ENCODE measurements around the gene SBSN.

SBSN gene

GRCh38 chr19:35528218-35529038 lies at the start of gene SBSN:
Gene SBSN, minus strand, starts transcription at chr19:35528311. Its CDS starts 30 bp downstream, at chr19:35528281.
- H3K9me3 ChIP-seq (replicated peaks in 1 of 11): no peaks in the 10 kb centered on the region
- H3K27ac ChIP-seq: no peak within 1 kb of the TSS
- no peak within 1 kb of the TSS for H3K4me3 ChIP-seq
- no peaks in the 10 kb centered on the region for H3K36me3 ChIP-seq
- no peak for TF ChIP-seq Cebpa-rat (IDR thresholded peaks at IDR 0.05)
- peak within 1 kb of the TSS in 2 of 11 experiments; percentile 24 to 29; a peak in 2 of 22 replicates for H3K9ac ChIP-seq
- H4K20me1 ChIP-seq: no peaks in the 10 kb centered on the region
- peaks cover 0 to 10% (median 4%) of the 10 kb centered on the region in 11 experiments; a peak in 12 of 22 replicates for H3K27me3 ChIP-seq
- peak within 1 kb of the TSS; percentile 24 to 71 (median 58); a peak in 21 of 22 replicates for H3K4me2 ChIP-seq
- H3K4me1 ChIP-seq: peaks cover 11 to 27% (median 20%) of the 10 kb centered on the region in 10 experiments

- H3K27ac ChIP-seq: no peak overlapping the region
- no peak for TF ChIP-seq Cebpa-rat (IDR thresholded peaks at IDR 0.05)
- H3K4me1 ChIP-seq: no peaks in the 10 kb centered on the region
- H3K4me2 ChIP-seq: no peak overlapping the region
- no peak overlapping the region for H3K4me3 ChIP-seq
- H3K36me3 ChIP-seq: no peaks in the 10 kb centered on the region
- H4K20me1 ChIP-seq: no peaks in the 10 kb centered on the region
- H3K9ac ChIP-seq: no peak overlapping the region
- peaks cover 15 to 23% (median 17%) of the 10 kb centered on the region in 11 experiments for H3K9me3 ChIP-seq (replicated peaks in 1 of 11)
- no peaks in the 10 kb centered on the region for H3K27me3 ChIP-seq
Observed at GRCh38 chr19:35571406-35571965, 43.4 kb upstream of the SBSN start.

GRCh38 chr19:35569281-35569781 lies 41.2 kb upstream of the SBSN start:
- Histone ChIP-seq H3K9ac (no peak overlapping the region), H3K27ac (no peak overlapping the region), H4K20me1 (no peaks in the 10 kb centered on the region), H3K9me3 (replicated peaks in 1 of 11) (peaks cover 0 to 5% (median 0%) of the 10 kb centered on the region in 11 experiments; a peak in 1 of 22 replicates), H3K36me3 (no peaks in the 10 kb centered on the region), H3K4me1 (no peaks in the 10 kb centered on the region), H3K4me3 (no peak overlapping the region), H3K4me2 (no peak overlapping the region), H3K27me3 (no peaks in the 10 kb centered on the region)
- no peak for TF ChIP-seq Cebpa-rat (IDR thresholded peaks at IDR 0.05)

GRCh38 chr19:35566738-35567137 lies 38.6 kb upstream of the SBSN start:
- H3K27me3 ChIP-seq: no peaks in the 10 kb centered on the region; a peak in 1 of 22 replicates
- H3K9me3 ChIP-seq (replicated peaks in 1 of 11): no peaks in the 10 kb centered on the region
- H3K4me1 ChIP-seq: no peaks in the 10 kb centered on the region
- no peak overlapping the region for H3K27ac ChIP-seq
- H4K20me1 ChIP-seq: no peaks in the 10 kb centered on the region
- H3K36me3 ChIP-seq: no peaks in the 10 kb centered on the region
- peak in 4 of 11 experiments; percentile 13 to 83 (median 44); a peak in 6 of 22 replicates for TF ChIP-seq Cebpa-rat (IDR thresholded peaks at IDR 0.05)
- H3K4me3 ChIP-seq: no peak overlapping the region
- no peak overlapping the region for H3K9ac ChIP-seq
- H3K4me2 ChIP-seq: no peak overlapping the region

GRCh38 chr19:35565016-35565856 lies 37.1 kb upstream of the SBSN start:
- no peak overlapping the region for H3K4me2 ChIP-seq
- H3K9me3 ChIP-seq (replicated peaks in 1 of 11): no peaks in the 10 kb centered on the region
- no peaks in the 10 kb centered on the region for H3K4me1 ChIP-seq
- no peak for TF ChIP-seq Cebpa-rat (IDR thresholded peaks at IDR 0.05)
- H3K36me3 ChIP-seq: no peaks in the 10 kb centered on the region
- no peak overlapping the region for H3K27ac ChIP-seq
- no peaks in the 10 kb centered on the region; a peak in 2 of 22 replicates for H3K27me3 ChIP-seq
- peaks cover 0 to 3% (median 0%) of the 10 kb centered on the region in 11 experiments; a peak in 1 of 22 replicates for H4K20me1 ChIP-seq
- no peak overlapping the region for H3K9ac ChIP-seq
- no peak overlapping the region for H3K4me3 ChIP-seq

- Histone ChIP-seq H3K4me2 (no peak within 1 kb of the TSS), H4K20me1 (peaks cover 0 to 17% (median 0%) of the 10 kb centered on the region in 11 experiments; a peak in 5 of 22 replicates), H3K4me1 (peaks cover 9 to 15% (median 14%) of the 10 kb centered on the region in 10 experiments), H3K27ac (no peak within 1 kb of the TSS), H3K9me3 (replicated peaks in 1 of 11) (no peaks in the 10 kb centered on the region), H3K9ac (no peak within 1 kb of the TSS), H3K36me3 (no peaks in the 10 kb centered on the region), H3K27me3 (peaks cover 0 to 5% (median 0%) of the 10 kb centered on the region in 11 experiments; a peak in 4 of 22 replicates), H3K4me3 (no peak within 1 kb of the TSS)
- TF ChIP-seq Cebpa-rat (IDR thresholded peaks at IDR 0.05): no peak
Observed at GRCh38 chr19:35563207-35563829, 35.2 kb upstream of the SBSN start, which contains the start of gene ATP4A. Gene ATP4A, minus strand, starts transcription at chr19:35563658. Its CDS starts 29 bp downstream, at chr19:35563629.

GRCh38 chr19:35562776-35563175 lies 34.7 kb upstream of the SBSN start:
- peaks cover 0 to 6% (median 0%) of the 10 kb centered on the region in 11 experiments; a peak in 4 of 22 replicates for H3K27me3 ChIP-seq
- H3K4me1 ChIP-seq: peaks cover 14 to 19% (median 17%) of the 10 kb centered on the region in 10 experiments
- no peak overlapping the region for H3K27ac ChIP-seq
- no peak overlapping the region for H3K9ac ChIP-seq
- no peak overlapping the region for H3K4me3 ChIP-seq
- no peak overlapping the region for H3K4me2 ChIP-seq
- H4K20me1 ChIP-seq: peaks cover 0 to 17% (median 0%) of the 10 kb centered on the region in 11 experiments; a peak in 5 of 22 replicates
- H3K9me3 ChIP-seq (replicated peaks in 1 of 11): no peaks in the 10 kb centered on the region
- no peak for TF ChIP-seq Cebpa-rat (IDR thresholded peaks at IDR 0.05)
- H3K36me3 ChIP-seq: no peaks in the 10 kb centered on the region

- TF ChIP-seq Cebpa-rat (IDR thresholded peaks at IDR 0.05): no peak
- H4K20me1 ChIP-seq: peaks cover 0 to 17% (median 0%) of the 10 kb centered on the region in 11 experiments; a peak in 5 of 22 replicates
- H3K27ac ChIP-seq: no peak overlapping the region
- no peaks in the 10 kb centered on the region for H3K9me3 ChIP-seq (replicated peaks in 1 of 11)
- H3K4me3 ChIP-seq: no peak overlapping the region
- peaks cover 0 to 6% (median 0%) of the 10 kb centered on the region in 11 experiments; a peak in 4 of 22 replicates for H3K27me3 ChIP-seq
- H3K9ac ChIP-seq: no peak overlapping the region
- no peak overlapping the region for H3K4me2 ChIP-seq
- no peaks in the 10 kb centered on the region for H3K36me3 ChIP-seq
- H3K4me1 ChIP-seq: peaks cover 14 to 22% (median 18%) of the 10 kb centered on the region in 10 experiments
Observed at GRCh38 chr19:35562336-35562735, 34.2 kb upstream of the SBSN start.
